T-helper 17 cell (primary cell): ENCODE results near the gene PELI2. TPM values are rescaled to one million over a fixed set of nuclear protein-coding genes. Genes with fewer than 3 reads are reported as not detected.

ENCODE experiments used
- ATAC-seq: fragments of 150-1000 bp; cut with Tn5 transposase; 2 replicates; pipeline ENCODE4 v1.10.0; 2021; ENCODE audit warnings: mild to moderate bottlenecking, moderate library complexity
- DNase-seq, 3 donors: peaks; one replicate each; pipeline versions ENCODE4 v3.0.0 to v3.0.0-alpha.2; 2020 to 2021
- H3K9me3 ChIP-seq: one replicate; pipeline ENCODE4 v1.7.0; 2013; ENCODE audit warnings: low read length, mild to moderate bottlenecking; ENCODE audit not compliant: control insufficient read depth, poor library complexity, severe bottlenecking
- H3K27ac Mint-ChIP-seq: one replicate; pipeline ENCODE4 v1.8.0; 2022; ENCODE audit warnings: mild to moderate bottlenecking, moderate library complexity, mixed read lengths
- H3K27me3 Mint-ChIP-seq: one replicate; pipeline ENCODE4 v1.8.0; 2022; ENCODE audit warnings: mixed read lengths
- H3K36me3 Mint-ChIP-seq: one replicate; pipeline ENCODE4 v1.8.0; 2022; ENCODE audit warnings: low read depth, mixed read lengths
- H3K4me1 Mint-ChIP-seq: one replicate; pipeline ENCODE4 v1.8.0; 2022; ENCODE audit warnings: mild to moderate bottlenecking, mixed read lengths
- H3K4me3 Mint-ChIP-seq: one replicate; pipeline ENCODE4 v1.8.0; 2022; ENCODE audit warnings: mild to moderate bottlenecking, moderate library complexity, mixed read lengths
- total RNA-seq, 4 donors: library from RNA in 2 of 4; stranded (reverse) in 2 of 4; gene quantifications; one replicate each; pipeline ENCODE4 v1.2.3 and lab custom pipeline; 2022 to 2026

Gene PELI2
- total RNA-seq, 2 donors from 2014 or later: 11.2 to 26.3 TPM

DNA sequence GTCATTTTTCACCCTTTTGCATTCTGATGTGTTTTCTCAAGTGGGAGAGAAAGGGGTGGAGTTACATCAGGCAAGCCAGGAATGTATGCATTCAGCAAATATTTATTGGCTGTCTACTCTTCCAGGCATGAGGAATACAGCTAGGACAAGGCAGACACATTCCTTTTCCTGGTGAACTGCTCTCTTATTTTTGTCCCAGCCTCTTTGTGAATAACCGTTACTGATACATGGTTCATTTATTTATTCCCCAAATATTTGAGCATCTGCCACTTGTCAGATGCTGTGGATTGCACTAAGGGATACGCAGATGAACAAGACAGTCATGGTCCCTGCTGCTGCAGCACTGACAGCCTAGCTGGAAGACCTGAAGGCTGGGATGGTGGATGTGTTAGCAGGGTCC lies 6.1 kb downstream of the PELI2 start:
- Mint-ChIP-seq H3K4me1 (peaks cover 51% of the 10 kb centered on the region), H3K27me3 (peaks cover 30% of the 10 kb centered on the region), H3K36me3 (peaks cover 3% of the 10 kb centered on the region), H3K27ac (peak overlapping the region; percentile 66), H3K4me3 (peak overlapping the region; percentile 59)
- ATAC-seq (no peak), DNase-seq (no peak)
- no peaks in the 10 kb centered on the region for H3K9me3 ChIP-seq

DNA sequence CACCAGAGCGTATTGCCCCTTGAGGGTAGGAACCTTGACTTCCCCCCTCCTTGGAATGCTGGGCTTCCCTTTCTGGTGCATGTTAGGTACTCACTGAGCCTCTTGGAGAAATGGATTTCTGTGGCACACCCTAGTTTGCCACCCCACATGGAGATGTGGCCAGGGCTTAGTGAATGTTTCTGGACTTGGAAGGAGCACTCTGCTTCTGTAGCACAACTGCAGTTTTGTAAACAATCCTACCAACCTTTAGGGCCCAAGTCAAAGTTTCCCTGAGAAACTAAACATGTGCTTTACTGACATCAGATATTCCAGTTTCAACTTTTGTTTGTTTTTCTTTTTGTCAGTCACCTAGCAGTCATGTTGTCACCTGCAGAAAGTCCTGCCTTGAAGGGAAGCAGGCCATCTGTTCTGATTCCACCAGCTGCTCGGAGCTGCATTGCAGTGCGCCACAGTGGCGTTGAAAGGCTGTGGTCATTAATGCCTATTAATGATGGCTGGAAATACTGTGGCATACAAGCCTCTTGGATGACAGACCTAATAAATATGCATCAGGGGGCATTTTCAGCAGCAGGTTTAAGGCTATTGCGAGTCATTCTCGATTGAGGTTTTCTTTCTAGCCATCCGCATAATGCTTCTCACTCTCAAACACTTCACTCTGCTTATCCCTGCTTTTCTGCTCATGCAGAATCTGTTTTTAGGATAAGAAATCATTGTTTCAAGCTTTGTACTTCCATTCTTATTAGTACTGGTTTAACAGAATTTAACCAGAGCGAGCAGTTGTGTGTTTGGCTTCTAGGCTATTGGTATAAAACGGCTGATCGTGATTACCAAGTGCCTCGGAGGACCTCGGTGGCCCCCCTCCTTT lies 7.8 kb downstream of the PELI2 start:
- ATAC-seq: no peak
- Mint-ChIP-seq H3K27ac (no peak overlapping the region), H3K36me3 (peaks cover 3% of the 10 kb centered on the region), H3K4me3 (no peak overlapping the region), H3K27me3 (peaks cover 22% of the 10 kb centered on the region), H3K4me1 (peaks cover 44% of the 10 kb centered on the region)
- H3K9me3 ChIP-seq: no peaks in the 10 kb centered on the region
- DNase-seq: no peak

DNA sequence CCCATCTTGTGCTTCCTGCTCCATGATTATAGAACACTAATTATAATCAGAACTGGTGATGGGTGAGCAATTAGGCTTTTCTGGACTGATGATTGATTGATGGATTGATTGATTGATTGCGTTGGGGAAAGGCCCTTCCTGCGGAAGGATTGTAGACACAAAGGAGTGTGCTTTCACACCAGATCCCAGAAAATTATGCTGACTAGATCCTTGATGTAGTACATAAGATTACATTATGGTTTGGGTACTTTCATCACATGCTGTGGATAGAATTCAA lies 8.4 kb downstream of the PELI2 start:
- no peaks in the 10 kb centered on the region for H3K9me3 ChIP-seq
- Mint-ChIP-seq H3K36me3 (peaks cover 3% of the 10 kb centered on the region), H3K4me1 (peaks cover 45% of the 10 kb centered on the region), H3K27me3 (peaks cover 24% of the 10 kb centered on the region), H3K4me3 (no peak overlapping the region), H3K27ac (peak overlapping the region; percentile 29)
- DNase-seq: no peak
- no peak for ATAC-seq

- H3K27ac Mint-ChIP-seq: peak overlapping the region; percentile 29
- H3K9me3 ChIP-seq: no peaks in the 10 kb centered on the region
- H3K4me1 Mint-ChIP-seq: peaks cover 43% of the 10 kb centered on the region
- H3K27me3 Mint-ChIP-seq: peaks cover 25% of the 10 kb centered on the region
- no peak overlapping the region for H3K4me3 Mint-ChIP-seq
- peaks cover 3% of the 10 kb centered on the region for H3K36me3 Mint-ChIP-seq
- DNase-seq (no peak), ATAC-seq (no peak)
Observed at GRCh38 chr14:56127156-56127555, 8.9 kb downstream of the PELI2 start.

- Mint-ChIP-seq H3K36me3 (peaks cover 3% of the 10 kb centered on the region), H3K27me3 (peaks cover 29% of the 10 kb centered on the region), H3K4me3 (no peak overlapping the region), H3K27ac (no peak overlapping the region), H3K4me1 (peaks cover 47% of the 10 kb centered on the region)
- DNase-seq (no peak), ATAC-seq (no peak)
- no peaks in the 10 kb centered on the region for H3K9me3 ChIP-seq
Observed at GRCh38 chr14:56129092-56129491, 10.9 kb downstream of the PELI2 start.

DNA sequence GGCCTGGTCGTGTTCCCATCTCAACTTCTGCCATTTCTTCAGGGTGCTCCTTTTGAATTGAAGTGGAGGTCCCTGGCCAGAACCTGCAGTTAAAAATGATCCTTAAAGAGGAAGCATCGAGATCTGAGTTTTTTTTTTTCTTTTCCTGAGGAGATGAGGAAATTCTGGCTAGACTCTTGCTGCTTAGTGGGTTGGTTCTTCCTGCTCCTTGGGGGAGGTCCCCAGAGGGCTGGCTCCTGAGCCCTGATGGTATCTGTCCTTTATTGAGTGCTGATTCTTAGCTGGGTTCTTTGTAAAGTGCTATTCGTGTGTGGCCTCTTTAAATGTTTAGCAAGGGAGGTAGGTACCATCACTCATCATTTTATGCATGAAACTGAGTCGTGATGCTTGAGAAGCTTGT lies 11.7 kb downstream of the PELI2 start:
- ATAC-seq (no peak), DNase-seq (no peak)
- Mint-ChIP-seq H3K4me3 (no peak overlapping the region), H3K27me3 (peaks cover 24% of the 10 kb centered on the region), H3K36me3 (peaks cover 3% of the 10 kb centered on the region), H3K27ac (no peak overlapping the region), H3K4me1 (peaks cover 43% of the 10 kb centered on the region)
- no peaks in the 10 kb centered on the region for H3K9me3 ChIP-seq

DNA sequence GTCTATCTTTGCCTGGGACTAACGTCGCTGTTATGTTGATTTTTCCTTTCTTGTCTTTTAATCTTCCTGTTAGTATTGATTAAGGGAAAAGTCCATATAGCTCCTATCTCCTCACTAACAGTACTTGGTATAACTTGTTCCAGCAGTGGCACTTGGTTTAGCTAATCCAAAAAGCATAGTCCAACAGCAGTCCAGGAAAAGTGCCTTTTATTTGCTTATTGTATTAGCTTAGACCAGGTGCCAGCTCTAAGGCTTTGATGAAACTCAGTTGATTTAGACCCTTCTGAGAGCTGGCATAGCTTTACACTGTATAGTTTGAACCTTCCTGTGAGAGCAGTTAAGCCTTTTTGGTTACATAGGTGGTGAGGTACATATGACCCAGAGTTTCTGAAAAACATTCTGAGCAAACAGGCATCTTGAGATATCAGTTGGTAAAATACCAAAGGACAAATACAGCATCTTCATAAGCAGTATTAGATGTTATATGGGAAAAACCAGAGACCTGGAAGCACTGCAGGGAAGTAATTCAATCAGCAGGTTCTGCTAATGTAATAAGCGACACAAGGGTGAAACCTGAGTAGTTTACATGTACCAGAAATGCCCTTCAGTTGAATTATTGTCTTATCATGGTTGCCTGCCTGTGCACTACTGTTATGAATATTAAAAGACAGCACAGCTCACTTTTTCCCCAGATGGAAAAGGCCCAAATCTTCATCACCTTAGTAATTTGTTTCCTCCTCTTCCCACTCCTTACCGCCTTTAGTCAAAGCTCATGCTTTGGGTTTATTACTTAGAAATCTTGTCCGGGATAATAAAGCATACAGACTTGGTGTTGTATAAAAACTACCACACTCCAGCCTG lies 13.0 kb downstream of the PELI2 start:
- peaks cover 42% of the 10 kb centered on the region for H3K4me1 Mint-ChIP-seq
- H3K4me3 Mint-ChIP-seq: peak overlapping the region; percentile 62
- H3K36me3 Mint-ChIP-seq: peaks cover 3% of the 10 kb centered on the region
- H3K9me3 ChIP-seq: no peaks in the 10 kb centered on the region
- no peak overlapping the region for H3K27ac Mint-ChIP-seq
- ATAC-seq (no peak), DNase-seq (no peak)
- peaks cover 27% of the 10 kb centered on the region for H3K27me3 Mint-ChIP-seq

- DNase-seq (no peak), ATAC-seq (peak; percentile 60)
- Mint-ChIP-seq H3K27me3 (peaks cover 34% of the 10 kb centered on the region), H3K4me1 (peaks cover 42% of the 10 kb centered on the region), H3K27ac (no peak overlapping the region), H3K36me3 (peaks cover 3% of the 10 kb centered on the region), H3K4me3 (peak overlapping the region; percentile 62)
- no peaks in the 10 kb centered on the region for H3K9me3 ChIP-seq
Observed at GRCh38 chr14:56131865-56132833, 13.9 kb downstream of the PELI2 start.

- no peak for DNase-seq
- H3K4me3 Mint-ChIP-seq: no peak overlapping the region
- no peak for ATAC-seq
- no peak overlapping the region for H3K27ac Mint-ChIP-seq
- no peaks in the 10 kb centered on the region for H3K9me3 ChIP-seq
- peaks cover 36% of the 10 kb centered on the region for H3K4me1 Mint-ChIP-seq
- peaks cover 35% of the 10 kb centered on the region for H3K27me3 Mint-ChIP-seq
- H3K36me3 Mint-ChIP-seq: peaks cover under 1% of the 10 kb centered on the region
Observed at GRCh38 chr14:56133547-56133946, 15.3 kb downstream of the PELI2 start.

DNA sequence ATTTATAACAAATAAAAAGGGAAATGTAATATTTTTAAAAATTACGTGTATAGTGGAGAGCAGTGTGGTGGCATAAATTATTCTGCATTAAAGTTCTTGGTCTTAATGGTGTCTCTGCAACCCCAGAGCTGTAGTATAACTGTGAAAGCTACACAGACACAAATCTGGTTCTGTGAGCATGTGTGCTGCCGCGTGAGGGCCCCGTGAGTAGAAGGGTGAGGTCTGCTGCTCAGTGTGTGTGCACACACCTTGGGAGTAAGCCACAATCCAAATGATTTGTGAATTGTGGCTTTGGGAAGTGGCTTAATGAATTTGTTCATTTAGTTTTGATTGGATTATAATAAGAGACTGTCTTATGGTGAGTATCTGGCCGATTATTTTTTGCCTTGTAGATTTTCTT lies 16.8 kb downstream of the PELI2 start:
- H3K9me3 ChIP-seq: no peaks in the 10 kb centered on the region
- Mint-ChIP-seq H3K4me1 (peaks cover 35% of the 10 kb centered on the region), H3K36me3 (no peaks in the 10 kb centered on the region), H3K27me3 (peaks cover 42% of the 10 kb centered on the region), H3K27ac (peak overlapping the region; percentile 16), H3K4me3 (no peak overlapping the region)
- ATAC-seq: no peak
- DNase-seq: no peak

DNA sequence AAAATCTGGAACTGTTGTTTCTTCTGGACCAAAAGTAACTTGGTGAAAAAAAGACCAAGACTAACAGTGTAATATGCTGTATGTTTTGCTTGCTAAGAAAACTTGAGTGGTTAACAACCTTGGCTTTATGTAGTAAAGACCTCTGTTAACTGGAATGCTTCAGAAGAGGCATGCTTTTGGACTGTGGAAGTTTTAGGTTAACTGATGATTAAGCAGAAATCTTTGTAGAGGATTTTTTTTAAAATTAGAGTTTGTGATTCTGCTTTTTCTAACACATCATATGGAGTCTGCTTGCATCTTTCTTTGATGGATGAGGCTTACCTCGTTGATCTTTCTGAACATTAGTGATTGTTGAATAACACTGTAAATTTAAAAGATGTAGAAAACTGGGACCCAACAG lies 17.5 kb downstream of the PELI2 start:
- no peak for ATAC-seq
- no peak overlapping the region for H3K4me3 Mint-ChIP-seq
- peaks cover 33% of the 10 kb centered on the region for H3K4me1 Mint-ChIP-seq
- H3K36me3 Mint-ChIP-seq: no peaks in the 10 kb centered on the region
- no peaks in the 10 kb centered on the region for H3K9me3 ChIP-seq
- no peak overlapping the region for H3K27ac Mint-ChIP-seq
- peaks cover 47% of the 10 kb centered on the region for H3K27me3 Mint-ChIP-seq
- DNase-seq: no peak

- Mint-ChIP-seq H3K4me1 (peaks cover 25% of the 10 kb centered on the region), H3K27me3 (peaks cover 35% of the 10 kb centered on the region), H3K36me3 (no peaks in the 10 kb centered on the region), H3K27ac (no peak overlapping the region), H3K4me3 (no peak overlapping the region)
- H3K9me3 ChIP-seq: no peaks in the 10 kb centered on the region
- no peak for DNase-seq
- ATAC-seq: no peak
Observed at GRCh38 chr14:56136571-56137452, 18.6 kb downstream of the PELI2 start.
